HCT116 (cell line): ENCODE results near the gene PKIB. TPM values are rescaled to one million over a fixed set of nuclear protein-coding genes. Genes with fewer than 3 reads are reported as not detected.

Experiments
- ATAC-seq: fragments of 200-7000 bp; cut with Tn5 transposase; 2 replicates; pipeline ENCODE4 v1.9.1; 2020; ENCODE audit warnings: mild to moderate bottlenecking, moderate library complexity
- BruUV-seq: library from RNA; stranded (reverse); fragments of 400-500 nt; replicated peaks from 2 replicates; lab custom pipeline; 2021; lab: Mats Ljungman, UMichigan
- CTCF ChIA-PET: fragments of 300-600 bp; sonication (Branson Sonifier 250); formaldehyde crosslinking; loops from one replicate; lab custom pipeline; 2021; ENCODE audit warnings: antibody characterized with exemption; lab: Charles Lee
- POLR2A ChIA-PET: fragments of 300-600, 350-600 bp; sonication (Branson Sonifier 250); formaldehyde crosslinking; loops from one replicate; lab custom pipeline; 2021; ENCODE audit warnings: antibody characterized with exemption; lab: Charles Lee
- RAD21 ChIA-PET, 2 experiments: fragments of 300-600 bp; sonication (Branson Sonifier 250); formaldehyde crosslinking; loops; one replicate each; lab custom pipeline; 2023; ENCODE audit warnings: low total read pairs in 2 of 2; ENCODE audit not compliant: uncharacterized antibody in 2 of 2, unreplicated experiment in 2 of 2, low non-redundant PET in 1 of 2; lab: Charles Lee
- DNase-seq: peaks from one replicate; pipeline ENCODE4 v3.0.0-alpha.2; 2010; ENCODE audit warnings: low read depth, low spot score
- H2AFZ ChIP-seq: fragments of 200-600 bp; shearing (Covaris generic), sonication (generic); 2 replicates; pipeline ENCODE4 v1.6.1; 2017; ENCODE audit warnings: low read depth, mixed run types, mixed read lengths, antibody characterized with exemption, low read length; ENCODE audit not compliant: poor library complexity, severe bottlenecking
- H3K27ac ChIP-seq: 2 replicates; pipeline ENCODE4 v1.5.1; 2012; ENCODE audit warnings: low read depth, low read length
- H3K27me3 ChIP-seq: fragments of 200-600 bp; sonication (generic); 2 replicates; pipeline ENCODE4 v1.6.1; 2016; ENCODE audit warnings: mixed run types, low read length, mixed read lengths; ENCODE audit not compliant: insufficient read depth
- H3K36me3 ChIP-seq, 2 experiments: fragments of 200-500 bp in 1 of 2; fragments of 200-600 bp in 1 of 2; sonication (Bioruptor generic) in 1 of 2; sonication (generic) in 1 of 2; 2 replicates each; pipeline versions ENCODE4 v1.5.1 to v1.6.1; 2014 to 2016; ENCODE audit warnings: low read length in 2 of 2, inconsistent platforms in 1 of 2, mixed read lengths in 1 of 2, mixed run types in 1 of 2; ENCODE audit not compliant: insufficient read depth in 2 of 2, control insufficient read depth in 1 of 2
- H3K4me1 ChIP-seq, 2 experiments: fragments of 200-600 bp in 1 of 2; sonication (generic) in 1 of 2; 2 replicates each; pipeline versions ENCODE4 v1.5.1 to v1.6.1; 2012 to 2017; ENCODE audit warnings: low read length in 2 of 2, inconsistent platforms in 1 of 2, mild to moderate bottlenecking in 1 of 2, mixed read lengths in 1 of 2, mixed run types in 1 of 2, moderate library complexity in 1 of 2; ENCODE audit not compliant: insufficient read depth in 2 of 2, control insufficient read depth in 1 of 2
- H3K4me2 ChIP-seq: fragments of 200-600 bp; sonication (generic); 2 replicates; pipeline ENCODE4 v1.6.1; 2017; ENCODE audit warnings: mixed run types, low read length, mixed read lengths
- H3K4me3 ChIP-seq, 2 experiments: fragments of 200-600 bp in 1 of 2; sonication (generic) in 1 of 2; replicated peaks in 1 of 2; 2 replicates each; pipeline ENCODE4 v1.5.1; 2011 to 2016; ENCODE audit warnings: low read length in 2 of 2, control low read depth in 1 of 2, low read depth in 1 of 2, mild to moderate bottlenecking in 1 of 2, mixed read lengths in 1 of 2, mixed run types in 1 of 2
- H3K79me2 ChIP-seq: fragments of 200-600 bp; sonication (generic); 2 replicates; pipeline ENCODE4 v1.6.1; 2017; ENCODE audit warnings: mild to moderate bottlenecking, mixed run types, low read length, moderate library complexity, mixed read lengths; ENCODE audit not compliant: insufficient read depth
- H3K9ac ChIP-seq: fragments of 200-600 bp; sonication (generic); 2 replicates; pipeline ENCODE4 v1.6.1; 2016; ENCODE audit warnings: low read length, mixed read lengths
- H3K9me2 ChIP-seq: fragments of 200-600 bp; sonication (generic), shearing (Covaris generic); 2 replicates; pipeline ENCODE4 v1.6.1; 2017; ENCODE audit warnings: mixed run types, mild to moderate bottlenecking, moderate library complexity; ENCODE audit not compliant: insufficient read depth
- H3K9me3 ChIP-seq, 2 experiments: fragments of 200-500 bp in 1 of 2; fragments of 200-600 bp in 1 of 2; sonication (Bioruptor generic) in 1 of 2; sonication (generic) in 1 of 2; 2 replicates each; pipeline ENCODE4 v1.6.1; 2014 to 2017; ENCODE audit warnings: low read length in 2 of 2, mixed read lengths in 2 of 2, inconsistent platforms in 1 of 2, low read depth in 1 of 2, mild to moderate bottlenecking in 1 of 2, mixed run types in 1 of 2, moderate library complexity in 1 of 2; ENCODE audit not compliant: control insufficient read depth in 1 of 2, insufficient read depth in 1 of 2
- H4K20me1 ChIP-seq: fragments of 200-600 bp; sonication (generic), shearing (Covaris generic); 2 replicates; pipeline ENCODE4 v1.6.1; 2017; ENCODE audit warnings: mixed run types, mild to moderate bottlenecking, moderate library complexity; ENCODE audit not compliant: insufficient read depth
- ELF1 ChIP-seq: IDR thresholded peaks from 2 replicates; pipeline ENCODE4 v1.6.1; 2012; ENCODE audit warnings: low read depth, borderline replicate concordance
- EZH2phosphoT487 ChIP-seq: fragments of 200-600 bp; IDR thresholded peaks from 2 replicates; pipeline ENCODE4 v1.6.1; 2018; ENCODE audit warnings: antibody characterized with exemption, borderline replicate concordance
- FOSL1 ChIP-seq: IDR thresholded peaks from 2 replicates; pipeline ENCODE4 v1.6.1; 2012; ENCODE audit warnings: low read depth
- RAD21 ChIP-seq: IDR thresholded peaks from 2 replicates; pipeline ENCODE4 v1.6.1; 2012; ENCODE audit warnings: low read depth, mild to moderate bottlenecking
- REST ChIP-seq: IDR thresholded peaks from 2 replicates; pipeline ENCODE4 v1.6.1; 2012; ENCODE audit warnings: low read depth
- TCF7L2 ChIP-seq: IDR thresholded peaks from 2 replicates; pipeline ENCODE4 v1.7.0; 2011; ENCODE audit warnings: borderline replicate concordance, inconsistent platforms; ENCODE audit not compliant: insufficient read depth, insufficient read length; ENCODE audit errors: extremely low read depth
- YY1 ChIP-seq: IDR thresholded peaks from 2 replicates; pipeline ENCODE4 v1.6.1; 2011; ENCODE audit warnings: low read length, low read depth, moderate library complexity, mild to moderate bottlenecking; ENCODE audit not compliant: insufficient replicate concordance; ENCODE audit errors: extremely low read depth
- ZNF274 ChIP-seq: fragments of 200-500 bp; sonication (Bioruptor generic); IDR thresholded peaks from 2 replicates; pipeline ENCODE4 v1.6.1; 2014; ENCODE audit warnings: mild to moderate bottlenecking, low read depth, low read length, inconsistent platforms
- intact Hi-C: fragments of 100-400 bp; cut with micrococcal nuclease; formaldehyde crosslinking; loops from 2 replicates; pipeline ENCODE4 v1.10.0; 2022
- total RNA-seq: library from RNA; stranded (reverse); gene quantifications from one replicate; pipeline ENCODE4 v1.2.1, GENCODE V29; 2021; ENCODE audit not compliant: unreplicated experiment
- TF ChIP-seq, protein P1 (sequence below), 3 experiments: fragments of 200-600 bp in 1 of 3; sonication (generic) in 1 of 3; IDR thresholded peaks in 2 of 3; conservative IDR thresholded peaks in 1 of 3; 2 replicates each; pipeline ENCODE4 v1.5.1; 2012 to 2017; ENCODE audit warnings: low read depth in 2 of 3, low read length in 2 of 3, antibody characterized with exemption in 1 of 3, borderline replicate concordance in 1 of 3, control low read depth in 1 of 3, mild to moderate bottlenecking in 1 of 3, mixed read lengths in 1 of 3, mixed run types in 1 of 3, moderate library complexity in 1 of 3; ENCODE audit not compliant: insufficient read depth in 1 of 3
- TF ChIP-seq, protein P2 (sequence below): IDR thresholded peaks from 2 replicates; pipeline ENCODE4 v1.6.1; 2012
- TF ChIP-seq, protein P3 (sequence below): IDR thresholded peaks from 2 replicates; pipeline ENCODE4 v1.6.1; 2012

Gene PKIB
- total RNA-seq, 1 experiment from 2014 or later, result 24.0 TPM

DNA sequence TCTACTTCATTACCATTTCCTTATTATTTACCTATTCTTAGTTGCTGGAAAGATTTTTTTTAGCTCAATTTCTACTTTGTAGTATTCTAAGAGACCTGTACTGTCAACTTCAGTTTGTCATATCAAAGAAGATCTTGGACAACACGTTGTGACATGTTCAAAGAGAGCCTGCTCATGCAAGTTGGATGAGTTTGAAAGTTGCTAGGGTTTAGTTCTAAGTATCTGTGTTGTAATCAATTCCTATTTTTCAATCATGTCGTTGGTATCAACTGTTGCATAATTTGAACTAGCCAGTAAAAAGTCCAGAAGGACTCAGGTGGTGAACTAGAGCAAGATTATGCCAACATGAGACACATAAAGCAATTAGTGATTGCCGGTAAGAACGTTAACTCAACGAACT is 30.2 kb downstream of the PKIB start:
- intact Hi-C loops, result no loop called here
- RAD21 ChIA-PET, result no interaction called here
- no peak overlapping the region for H3K4me3 ChIP-seq
- ATAC-seq (no peak), DNase-seq (no peak)
- no peaks in the 10 kb centered on the region for H4K20me1 ChIP-seq
- no peak overlapping the region for H3K27ac ChIP-seq
- no peaks in the 10 kb centered on the region for H3K9me3 ChIP-seq
- no peaks in the 10 kb centered on the region for H3K36me3 ChIP-seq
- no peaks in the 10 kb centered on the region for H3K4me1 ChIP-seq
- CTCF ChIA-PET, result no interaction called here
- no peak overlapping the region for H3K4me2 ChIP-seq
- POLR2A ChIA-PET, result no interaction called here
- no TSS peak for BruUV-seq
- H2AFZ ChIP-seq, result no peak overlapping the region
- H3K9ac ChIP-seq, result no peak overlapping the region
- no peaks in the 10 kb centered on the region for H3K9me2 ChIP-seq
- no peaks in the 10 kb centered on the region for H3K79me2 ChIP-seq
- TF ChIP-seq ZNF274, result no peak
- TF ChIP-seq, protein P1, sequence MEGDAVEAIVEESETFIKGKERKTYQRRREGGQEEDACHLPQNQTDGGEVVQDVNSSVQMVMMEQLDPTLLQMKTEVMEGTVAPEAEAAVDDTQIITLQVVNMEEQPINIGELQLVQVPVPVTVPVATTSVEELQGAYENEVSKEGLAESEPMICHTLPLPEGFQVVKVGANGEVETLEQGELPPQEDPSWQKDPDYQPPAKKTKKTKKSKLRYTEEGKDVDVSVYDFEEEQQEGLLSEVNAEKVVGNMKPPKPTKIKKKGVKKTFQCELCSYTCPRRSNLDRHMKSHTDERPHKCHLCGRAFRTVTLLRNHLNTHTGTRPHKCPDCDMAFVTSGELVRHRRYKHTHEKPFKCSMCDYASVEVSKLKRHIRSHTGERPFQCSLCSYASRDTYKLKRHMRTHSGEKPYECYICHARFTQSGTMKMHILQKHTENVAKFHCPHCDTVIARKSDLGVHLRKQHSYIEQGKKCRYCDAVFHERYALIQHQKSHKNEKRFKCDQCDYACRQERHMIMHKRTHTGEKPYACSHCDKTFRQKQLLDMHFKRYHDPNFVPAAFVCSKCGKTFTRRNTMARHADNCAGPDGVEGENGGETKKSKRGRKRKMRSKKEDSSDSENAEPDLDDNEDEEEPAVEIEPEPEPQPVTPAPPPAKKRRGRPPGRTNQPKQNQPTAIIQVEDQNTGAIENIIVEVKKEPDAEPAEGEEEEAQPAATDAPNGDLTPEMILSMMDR (IDR thresholded peaks at IDR 0.05 in 2 of 3, conservative IDR thresholded peaks at IDR 0.05 in 1 of 3; ENCODE audit: borderline replicate concordance in 1 of 3, insufficient read depth in 1 of 3, low read depth in 2 of 3, low read length in 2 of 3), result no peak
- TF ChIP-seq, protein P2, sequence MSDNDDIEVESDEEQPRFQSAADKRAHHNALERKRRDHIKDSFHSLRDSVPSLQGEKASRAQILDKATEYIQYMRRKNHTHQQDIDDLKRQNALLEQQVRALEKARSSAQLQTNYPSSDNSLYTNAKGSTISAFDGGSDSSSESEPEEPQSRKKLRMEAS, result no peak
- no peak for TF ChIP-seq YY1
- TF ChIP-seq REST, result no peak
- no peak for TF ChIP-seq RAD21
- TF ChIP-seq EZH2phosphoT487, result no peak
- TF ChIP-seq, protein P3, sequence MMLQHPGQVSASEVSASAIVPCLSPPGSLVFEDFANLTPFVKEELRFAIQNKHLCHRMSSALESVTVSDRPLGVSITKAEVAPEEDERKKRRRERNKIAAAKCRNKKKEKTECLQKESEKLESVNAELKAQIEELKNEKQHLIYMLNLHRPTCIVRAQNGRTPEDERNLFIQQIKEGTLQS, result no peak
- no peak for TF ChIP-seq TCF7L2
- no peak for TF ChIP-seq FOSL1
- TF ChIP-seq ELF1, result no peak
- H3K27me3 ChIP-seq, result no peaks in the 10 kb centered on the region
